Kidney epithelial cell (primary cell): ENCODE results near the gene UNC80. TPM values are rescaled to one million over a fixed set of nuclear protein-coding genes. Genes with fewer than 3 reads are reported as not detected.

ENCODE experiments used
- DNase-seq: peaks from one replicate; pipeline ENCODE4 v3.0.0-alpha.2; 2010; ENCODE audit warnings: low read depth
- H3K27me3 ChIP-seq: 2 replicates; pipeline ENCODE4 v1.6.0; 2011; ENCODE audit warnings: low read length; ENCODE audit not compliant: control insufficient read depth, insufficient read depth
- H3K36me3 ChIP-seq: 2 replicates; pipeline ENCODE4 v1.5.1; 2011; ENCODE audit warnings: low read length; ENCODE audit not compliant: control insufficient read depth, insufficient read depth
- H3K4me3 ChIP-seq: 2 replicates; pipeline ENCODE4 v1.5.1; 2011; ENCODE audit warnings: low read depth, mild to moderate bottlenecking, control low read depth, low read length
- CTCF ChIP-seq: IDR thresholded peaks from 2 replicates; pipeline ENCODE4 v1.5.1; 2011; ENCODE audit warnings: mild to moderate bottlenecking, moderate library complexity, low read length, control low read depth, inconsistent platforms; ENCODE audit not compliant: insufficient read depth, poor library complexity, severe bottlenecking
- total RNA-seq: library from RNA; depleted of rRNA; stranded (reverse); fragments of >200 nt; gene quantifications from 2 replicates; pipeline ENCODE4 v1.2.3, GENCODE V29; 2015

The UNC80 gene
- total RNA-seq, 1 donor from 2014 or later, result not detected

- DNase-seq, result peak; percentile 75
- Histone ChIP-seq H3K36me3 (no peaks in the 10 kb centered on the region), H3K4me3 (peak within 1 kb of the TSS; percentile 77), H3K27me3 (no peaks in the 10 kb centered on the region)
- TF ChIP-seq CTCF, result no peak
Measured at GRCh38 chr2:210002158-210003157, 230.8 kb downstream of the UNC80 start, which contains the start of gene RPE. Gene RPE, plus strand, starts transcription at chr2:210002638. Its CDS starts 24 bp downstream, at chr2:210002662.

- H3K27me3 ChIP-seq, result no peaks in the 10 kb centered on the region
- TF ChIP-seq CTCF, result no peak
- no peak for DNase-seq
Measured at GRCh38 chr2:210003359-210003758, 231.7 kb downstream of the UNC80 start.

GRCh38 chr2:210004881-210005280, 233.2 kb downstream of the UNC80 start:
- H3K27me3 ChIP-seq, result no peaks in the 10 kb centered on the region
- H3K36me3 ChIP-seq, result no peaks in the 10 kb centered on the region
- no peak for TF ChIP-seq CTCF
- DNase-seq, result no peak
- no peak overlapping the region for H3K4me3 ChIP-seq

More at GRCh38 chr2:210003359-210003758, 231.7 kb downstream of the UNC80 start:
- H3K36me3 ChIP-seq, result no peaks in the 10 kb centered on the region
- peak overlapping the region; percentile 77 for H3K4me3 ChIP-seq

- Histone ChIP-seq H3K27me3 (no peaks in the 10 kb centered on the region), H3K4me3 (no peak overlapping the region), H3K36me3 (no peaks in the 10 kb centered on the region)
- TF ChIP-seq CTCF, result no peak
- no peak for DNase-seq
Measured at GRCh38 chr2:210007895-210008294, 236.3 kb downstream of the UNC80 start.

- no peaks in the 10 kb centered on the region for H3K36me3 ChIP-seq
- no peak for TF ChIP-seq CTCF
- no peak for DNase-seq
- H3K27me3 ChIP-seq, result no peaks in the 10 kb centered on the region
- no peak overlapping the region for H3K4me3 ChIP-seq
Measured at GRCh38 chr2:210009126-210009525, 237.5 kb downstream of the UNC80 start.
